ENCODE results near the gene RAPH1.
"Not testable (repeated sequence)": the region's sequence is repeated elsewhere in the genome, so short reads cannot be mapped to it uniquely, and the experiment has no call there.

The RAPH1 gene

GRCh38 chr2:203550266-203550665, 15.2 kb upstream of the RAPH1 start:
- no peak overlapping the region for H3K4me3 ChIP-seq (ENCODE audit: low read depth, low read length)
- no peak for DNase-seq (ENCODE audit: low read depth, low spot score)
- in situ Hi-C loops (cut with HindIII; ENCODE audit: low sequenced_read_pairs) = no loop called here
- no peak for TF ChIP-seq CTCF (IDR thresholded peaks at IDR 0.05; ENCODE audit: low read depth, low read length)

GRCh38 chr2:203549406-203549805, 14.3 kb upstream of the RAPH1 start:
- in situ Hi-C loops (cut with HindIII; ENCODE audit: low sequenced_read_pairs) = no loop called here
- TF ChIP-seq CTCF (IDR thresholded peaks at IDR 0.05; ENCODE audit: low read depth, low read length) = no peak
- no peak for DNase-seq (ENCODE audit: low read depth, low spot score)
- H3K4me3 ChIP-seq (ENCODE audit: low read depth, low read length) = no peak overlapping the region

- in situ Hi-C loops (cut with HindIII; ENCODE audit: low sequenced_read_pairs) = no loop called here
- DNase-seq (ENCODE audit: low read depth, low spot score) = no peak
- no peak for TF ChIP-seq CTCF (IDR thresholded peaks at IDR 0.05; ENCODE audit: low read depth, low read length)
Measured at GRCh38 chr2:203548887-203549286, 13.8 kb upstream of the RAPH1 start.

GRCh38 chr2:203547356-203547755, 12.3 kb upstream of the RAPH1 start:
- no peak overlapping the region for H3K4me3 ChIP-seq (ENCODE audit: low read depth, low read length)
- TF ChIP-seq CTCF (IDR thresholded peaks at IDR 0.05; ENCODE audit: low read depth, low read length) = no peak
- in situ Hi-C loops (cut with HindIII; ENCODE audit: low sequenced_read_pairs) = no loop called here
- DNase-seq (ENCODE audit: low read depth, low spot score) = no peak

More at GRCh38 chr2:203548887-203549286, 13.8 kb upstream of the RAPH1 start:
- H3K4me3 ChIP-seq (ENCODE audit: low read depth, low read length) = no peak overlapping the region

GRCh38 chr2:203544402-203544801, 9.3 kb upstream of the RAPH1 start:
- no peak overlapping the region for H3K4me3 ChIP-seq (ENCODE audit: low read depth, low read length)
- DNase-seq (ENCODE audit: low read depth, low spot score) = no peak
- in situ Hi-C loops (cut with HindIII; ENCODE audit: low sequenced_read_pairs) = no loop called here
- TF ChIP-seq CTCF (IDR thresholded peaks at IDR 0.05; ENCODE audit: low read depth, low read length) = no peak

GRCh38 chr2:203543898-203544328, 8.8 kb upstream of the RAPH1 start:
- H3K4me3 ChIP-seq (ENCODE audit: low read depth, low read length) = no peak overlapping the region
- DNase-seq (ENCODE audit: low read depth, low spot score) = no peak
- in situ Hi-C loops (cut with HindIII; ENCODE audit: low sequenced_read_pairs) = no loop called here
- no peak for TF ChIP-seq CTCF (IDR thresholded peaks at IDR 0.05; ENCODE audit: low read depth, low read length)

- DNase-seq (ENCODE audit: low read depth, low spot score); H3K4me3 ChIP-seq (ENCODE audit: low read depth, low read length); in situ Hi-C loops (cut with HindIII; ENCODE audit: low sequenced_read_pairs): not testable (repeated sequence)
Measured at GRCh38 chr2:203540598-203540997, 5.5 kb upstream of the RAPH1 start.

- H3K4me3 ChIP-seq (ENCODE audit: low read depth, low read length); in situ Hi-C loops (cut with HindIII; ENCODE audit: low sequenced_read_pairs); DNase-seq (ENCODE audit: low read depth, low spot score): not testable (repeated sequence)
Measured at GRCh38 chr2:203538237-203538636, 3.1 kb upstream of the RAPH1 start.

GRCh38 chr2:203536586-203536951, 1.5 kb upstream of the RAPH1 start:
- DNase-seq (ENCODE audit: low read depth, low spot score); in situ Hi-C loops (cut with HindIII; ENCODE audit: low sequenced_read_pairs); H3K4me3 ChIP-seq (ENCODE audit: low read depth, low read length): not testable (repeated sequence)
